ENCODE results near the gene GINS1. TPM values are rescaled to one million over a fixed set of nuclear protein-coding genes. Genes with fewer than 3 reads are reported as not detected.
A peak's percentile ranks its signal among the peaks of the same experiment; 100 is the strongest.
"Not testable (repeated sequence)": the region's sequence is repeated elsewhere in the genome, so short reads cannot be mapped to it uniquely, and the experiment has no call there.

Gene GINS1
- polyA plus RNA-seq, 1 of the 3 experiments (the other 2 are of a cell fraction), result 5.1 TPM

- ChIA-PET POLR2A (no interaction called here), CTCF (interaction anchor here (0.8 to 1.5 kb wide), 3 partner anchors 12 to 104 kb away, joined by 3 to 5 read pairs (median 3); no protein-coding TSS in a partner anchor)
- 86% methylated on average over 13 of the region's 13 CpGs for WGBS (ENCODE audit: low lambda C conversion rate)
- Histone ChIP-seq H3K79me2 (ENCODE audit: insufficient read depth) (0 out of 2 replicates have a peak, but pooled peaks cover 10% of the 10 kb centered on the region), H3K9ac (no peak overlapping the region), H3K27ac (ENCODE audit: low read depth in 2 of 2, low read length in 1 of 2) (no peak overlapping the region), H4K20me1 (ENCODE audit: insufficient read depth) (no peaks in the 10 kb centered on the region), H3K27me3 (ENCODE audit: insufficient read depth) (no peaks in the 10 kb centered on the region), H2AFZ (ENCODE audit: low read depth) (no peak overlapping the region), H3K4me3 (ENCODE audit: low read depth in 2 of 2, low read length in 1 of 2) (no peak overlapping the region), H3K9me2 (no peaks in the 10 kb centered on the region), H3K9me3 (no peaks in the 10 kb centered on the region), H3F3A (replicated peaks; ENCODE audit: insufficient read depth) (no peaks in the 10 kb centered on the region), H3K36me3 (replicated peaks in 1 of 2; ENCODE audit: control insufficient read depth in 1 of 2, insufficient read depth in 2 of 2, low read length in 1 of 2) (peaks cover 9 to 35% of the 10 kb centered on the region in 2 experiments), H3K4me1 (ENCODE audit: control insufficient read depth in 1 of 2, insufficient read depth in 2 of 2, low read depth in 1 of 2, low read length in 1 of 2) (peaks cover 0 to 7% of the 10 kb centered on the region in 2 experiments; a peak in 1 of 4 replicates), H3K4me2 (no peak overlapping the region)
- TF ChIP-seq SMC3 (IDR thresholded peaks at IDR 0.05; ENCODE audit: low read depth, low read length), result peak; percentile 32
- no peak for TF ChIP-seq PBX3 (IDR thresholded peaks at IDR 0.05)
- peak; percentile 64 for TF ChIP-seq RAD21 (IDR thresholded peaks at IDR 0.05; ENCODE audit: low read length)
- TF ChIP-seq, protein P1, sequence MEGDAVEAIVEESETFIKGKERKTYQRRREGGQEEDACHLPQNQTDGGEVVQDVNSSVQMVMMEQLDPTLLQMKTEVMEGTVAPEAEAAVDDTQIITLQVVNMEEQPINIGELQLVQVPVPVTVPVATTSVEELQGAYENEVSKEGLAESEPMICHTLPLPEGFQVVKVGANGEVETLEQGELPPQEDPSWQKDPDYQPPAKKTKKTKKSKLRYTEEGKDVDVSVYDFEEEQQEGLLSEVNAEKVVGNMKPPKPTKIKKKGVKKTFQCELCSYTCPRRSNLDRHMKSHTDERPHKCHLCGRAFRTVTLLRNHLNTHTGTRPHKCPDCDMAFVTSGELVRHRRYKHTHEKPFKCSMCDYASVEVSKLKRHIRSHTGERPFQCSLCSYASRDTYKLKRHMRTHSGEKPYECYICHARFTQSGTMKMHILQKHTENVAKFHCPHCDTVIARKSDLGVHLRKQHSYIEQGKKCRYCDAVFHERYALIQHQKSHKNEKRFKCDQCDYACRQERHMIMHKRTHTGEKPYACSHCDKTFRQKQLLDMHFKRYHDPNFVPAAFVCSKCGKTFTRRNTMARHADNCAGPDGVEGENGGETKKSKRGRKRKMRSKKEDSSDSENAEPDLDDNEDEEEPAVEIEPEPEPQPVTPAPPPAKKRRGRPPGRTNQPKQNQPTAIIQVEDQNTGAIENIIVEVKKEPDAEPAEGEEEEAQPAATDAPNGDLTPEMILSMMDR (IDR thresholded peaks at IDR 0.05), result peak; percentile 52
- DNase-seq, result peak; percentile 62
Observed at GRCh38 chr20:25470045-25470444, 62.6 kb downstream of the GINS1 start.

DNA sequence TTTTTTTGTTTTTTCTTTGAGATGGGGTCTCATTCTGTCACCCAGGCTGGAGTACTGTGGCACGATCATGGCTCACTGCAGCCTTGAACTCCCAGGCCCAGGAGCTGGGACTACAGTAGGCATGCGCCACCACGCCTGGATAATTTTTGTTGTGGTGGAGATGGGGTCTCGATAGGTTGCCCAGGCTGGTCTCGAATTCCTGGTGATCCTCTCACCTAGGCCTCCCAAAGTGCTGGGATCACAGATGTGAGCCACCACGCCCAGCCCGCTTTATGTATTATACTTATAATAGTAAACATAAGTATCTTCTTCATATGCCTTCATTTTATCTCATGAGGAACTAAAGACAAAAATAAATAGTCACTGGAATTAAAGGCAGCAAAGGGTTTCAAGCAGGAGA, 63.5 kb downstream of the GINS1 start:
- H4K20me1 ChIP-seq (ENCODE audit: insufficient read depth), result no peaks in the 10 kb centered on the region
- no peak overlapping the region for H3K9ac ChIP-seq
- no peak for TF ChIP-seq NFIC (IDR thresholded peaks at IDR 0.05; ENCODE audit: borderline replicate concordance)
- peaks cover 9 to 29% of the 10 kb centered on the region in 2 experiments for H3K36me3 ChIP-seq (replicated peaks in 1 of 2; ENCODE audit: control insufficient read depth in 1 of 2, insufficient read depth in 2 of 2, low read length in 1 of 2)
- H3K4me1 ChIP-seq (ENCODE audit: control insufficient read depth in 1 of 2, insufficient read depth in 2 of 2, low read depth in 1 of 2, low read length in 1 of 2), result no peaks in the 10 kb centered on the region; a peak in 1 of 4 replicates
- H3K27me3 ChIP-seq (ENCODE audit: insufficient read depth), result no peaks in the 10 kb centered on the region
- no peak overlapping the region for H3K4me3 ChIP-seq (ENCODE audit: low read depth in 2 of 2, low read length in 1 of 2)
- no peaks in the 10 kb centered on the region for H3K9me2 ChIP-seq
- no peak overlapping the region for H2AFZ ChIP-seq (ENCODE audit: low read depth)
- H3K79me2 ChIP-seq (ENCODE audit: insufficient read depth), result 0 out of 2 replicates have a peak, but pooled peaks cover 10% of the 10 kb centered on the region
- ChIA-PET POLR2A (no interaction called here), CTCF (interaction anchor here (1.1 to 1.5 kb wide), 2 partner anchors 11 to 72 kb away, joined by 3 to 5 read pairs; no protein-coding TSS in a partner anchor)
- no peak for DNase-seq
- H3K27ac ChIP-seq (ENCODE audit: low read depth in 2 of 2, low read length in 1 of 2), result no peak overlapping the region
- no peak overlapping the region for H3K4me2 ChIP-seq
- H3K9me3 ChIP-seq, result no peaks in the 10 kb centered on the region
- WGBS (ENCODE audit: low lambda C conversion rate), result 98% methylated on average over 7 of the region's 7 CpGs
- no peaks in the 10 kb centered on the region for H3F3A ChIP-seq (replicated peaks; ENCODE audit: insufficient read depth)

DNA sequence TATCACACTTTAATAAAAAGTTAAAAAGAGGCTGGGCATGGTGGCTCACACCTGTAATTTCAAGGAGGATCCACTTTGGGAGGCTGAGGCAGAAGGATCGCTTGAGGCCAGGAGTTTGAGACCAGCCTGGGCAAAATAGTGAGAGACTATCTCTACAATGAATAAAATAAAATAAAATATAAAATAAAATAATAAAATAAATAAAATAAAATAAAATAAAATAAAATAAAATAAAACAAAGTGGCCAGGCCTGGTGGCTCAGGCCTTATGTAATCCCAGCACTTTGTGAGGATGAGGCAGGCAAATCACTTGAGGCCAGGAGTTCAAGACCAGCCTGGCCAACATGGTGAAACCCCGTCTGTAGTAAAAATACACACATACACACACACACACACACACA, 65.8 kb downstream of the GINS1 start:
- peaks cover 9 to 26% of the 10 kb centered on the region in 2 experiments for H3K36me3 ChIP-seq (replicated peaks in 1 of 2; ENCODE audit: control insufficient read depth in 1 of 2, insufficient read depth in 2 of 2, low read length in 1 of 2)
- H3K27me3 ChIP-seq (ENCODE audit: insufficient read depth); H2AFZ ChIP-seq (ENCODE audit: low read depth); H3K9ac ChIP-seq; H3F3A ChIP-seq (replicated peaks; ENCODE audit: insufficient read depth); H4K20me1 ChIP-seq (ENCODE audit: insufficient read depth); H3K4me2 ChIP-seq; POLR2A ChIA-PET; H3K9me3 ChIP-seq; CTCF ChIA-PET; H3K27ac ChIP-seq (ENCODE audit: low read depth in 2 of 2, low read length in 1 of 2); H3K79me2 ChIP-seq (ENCODE audit: insufficient read depth); H3K4me3 ChIP-seq (ENCODE audit: low read depth in 2 of 2, low read length in 1 of 2); H3K9me2 ChIP-seq; DNase-seq; H3K4me1 ChIP-seq (ENCODE audit: control insufficient read depth in 1 of 2, insufficient read depth in 2 of 2, low read depth in 1 of 2, low read length in 1 of 2): not testable (repeated sequence)
- 98% methylated on average over 2 of the region's 2 CpGs for WGBS (ENCODE audit: low lambda C conversion rate)
